HG03025 (cell line): ENCODE measurements around the gene TMEM87A.
"Not testable (repeated sequence)": the region's sequence is repeated elsewhere in the genome, so short reads cannot be mapped to it uniquely, and the experiment has no call there.

Experiments
- ATAC-seq: cut with Tn5 transposase; IDR thresholded peaks from one replicate; pipeline ENCODE4 v1.9.1; 2021; ENCODE audit warnings: mild to moderate bottlenecking, moderate library complexity; ENCODE audit not compliant: unreplicated experiment, low FRiP score

Gene TMEM87A

GRCh38 chr15:42273900-42274701, 868 bp upstream of the TMEM87A start:
- peak; percentile 22 for ATAC-seq

DNA sequence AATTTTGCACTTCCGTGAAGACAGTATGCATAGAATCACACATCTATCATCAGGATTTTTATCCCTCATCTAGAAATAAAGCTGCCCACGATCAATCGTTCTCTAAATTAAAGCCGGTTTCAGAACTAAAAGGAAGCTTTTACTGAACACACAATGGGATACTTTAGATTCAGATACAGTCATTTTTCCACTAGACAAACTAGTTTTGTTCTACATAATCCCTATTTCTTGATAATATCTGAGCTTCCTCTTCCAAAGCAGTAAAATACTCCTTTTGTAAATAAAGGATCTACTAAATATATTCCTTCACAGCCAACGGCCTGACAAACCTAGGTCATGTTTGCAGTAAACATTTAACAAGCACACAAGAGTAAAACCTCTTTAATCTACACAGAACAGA, 2.2 kb downstream of the TMEM87A start:
- no peak for ATAC-seq

GRCh38 chr15:42270551-42270950, 2.7 kb downstream of the TMEM87A start:
- no peak for ATAC-seq

DNA sequence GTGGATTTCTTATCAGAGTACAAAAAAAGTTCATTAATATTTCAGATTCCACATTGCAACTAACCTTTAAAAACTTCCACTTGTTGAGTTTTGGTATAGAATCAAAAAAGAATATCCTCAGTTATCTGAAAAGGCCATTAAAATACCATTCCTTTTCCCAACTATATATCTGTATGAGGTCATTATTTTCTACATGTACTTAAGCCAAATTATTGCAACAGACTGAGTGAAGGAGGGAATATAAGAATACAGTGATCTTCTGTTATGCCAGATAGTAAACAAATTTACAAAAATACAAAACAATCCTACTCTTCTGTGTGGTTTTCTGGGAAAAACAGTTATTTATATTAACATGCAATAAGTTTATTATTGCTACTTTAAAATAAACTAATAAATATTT, 5.9 kb downstream of the TMEM87A start:
- ATAC-seq: no peak

- no peak for ATAC-seq
These were observed 8.4 kb downstream of the TMEM87A start for GRCh38 chr15:42264795-42265194.

GRCh38 chr15:42253300-42253699, 19.9 kb downstream of the TMEM87A start:
- no peak for ATAC-seq

- no peak for ATAC-seq
These were observed 32.4 kb downstream of the TMEM87A start for GRCh38 chr15:42240823-42241222.

DNA sequence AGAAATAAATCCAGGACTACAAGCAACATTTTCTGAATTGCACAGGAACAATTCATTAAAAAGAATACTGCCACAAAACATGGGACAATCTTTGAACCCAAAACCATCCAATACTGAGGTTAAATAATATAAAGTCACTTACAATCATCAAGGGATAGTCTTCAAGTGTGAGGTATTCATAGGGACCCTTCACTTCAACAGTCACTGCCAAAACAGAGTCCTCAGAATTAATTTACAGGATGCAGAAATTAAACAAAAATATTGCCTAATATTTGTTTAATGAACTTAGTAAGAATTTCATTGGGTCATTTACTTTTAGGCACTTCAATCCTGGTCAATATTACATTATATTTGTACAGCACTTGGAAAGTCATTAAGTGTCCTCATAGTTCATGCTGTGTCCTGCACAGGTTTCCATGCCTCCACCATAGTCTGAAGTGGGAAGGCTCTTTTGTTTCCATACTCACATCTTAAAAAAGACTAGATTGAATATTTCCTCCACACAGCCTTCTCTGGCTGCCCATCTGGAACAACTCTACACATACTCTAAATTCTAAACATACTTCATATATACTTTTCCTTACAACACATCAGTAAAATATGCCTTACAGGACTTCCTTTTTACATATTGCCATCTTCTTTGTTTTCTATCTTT, 33.6 kb downstream of the TMEM87A start:
- ATAC-seq: no peak

GRCh38 chr15:42233107-42233506, 40.1 kb downstream of the TMEM87A start:
- no peak for ATAC-seq

DNA sequence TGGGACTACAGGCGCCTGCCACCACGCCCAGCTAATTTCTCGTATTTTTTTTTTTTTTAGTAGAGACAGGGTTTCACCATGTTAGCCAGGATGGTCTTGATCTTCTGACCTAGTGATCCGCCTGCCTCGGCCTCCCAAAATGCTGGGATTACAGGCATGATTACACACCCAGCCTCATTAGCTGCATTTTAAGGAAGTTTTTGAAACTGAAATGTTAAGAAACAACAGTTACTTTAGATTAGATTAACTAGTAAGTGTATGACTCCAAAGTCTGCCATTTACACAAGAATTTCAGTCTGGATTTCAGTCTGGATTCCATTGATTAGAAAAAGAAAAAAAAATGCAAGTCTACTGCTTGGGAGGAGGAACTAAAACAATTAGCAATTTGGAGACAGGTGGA, 40.6 kb downstream of the TMEM87A start:
- no peak for ATAC-seq

DNA sequence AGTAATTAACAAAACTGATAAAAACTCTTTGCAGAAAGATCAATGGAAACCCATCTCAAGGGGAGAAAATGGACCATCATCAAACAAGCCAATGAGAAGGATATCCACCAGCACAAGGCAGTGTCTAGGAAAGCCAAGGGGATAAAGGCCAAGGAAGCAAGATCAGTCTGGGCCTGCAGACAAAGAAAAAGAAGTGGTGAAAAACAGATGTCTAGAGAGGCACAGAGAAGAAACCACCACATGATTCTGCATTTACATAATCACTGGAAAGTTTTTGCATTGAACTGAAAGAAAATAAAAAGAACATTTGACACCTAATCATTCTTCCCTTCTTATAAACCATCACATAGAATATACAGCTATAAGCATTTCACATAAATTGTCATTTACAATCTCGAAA, 42.1 kb downstream of the TMEM87A start:
- no peak for ATAC-seq

DNA sequence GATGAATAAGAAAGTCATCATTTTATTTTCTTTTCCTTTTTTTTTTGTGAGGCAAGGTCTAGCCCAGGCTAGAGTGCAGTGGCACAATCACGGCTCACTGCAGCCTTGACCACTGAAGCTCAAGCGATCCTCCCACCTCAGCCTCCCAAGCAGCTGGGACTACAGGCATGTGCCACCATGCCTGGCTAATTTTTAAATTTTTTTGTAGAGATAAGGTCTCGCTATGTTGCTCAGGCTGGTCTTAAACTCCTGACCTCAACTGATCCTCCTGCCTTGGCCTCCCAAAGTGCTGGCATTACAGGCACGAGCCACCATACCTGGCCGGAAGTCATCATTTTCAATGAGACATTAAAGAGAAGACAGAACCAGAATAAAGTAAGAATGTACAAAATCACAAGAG, 44.3 kb downstream of the TMEM87A start:
- ATAC-seq: not testable (repeated sequence)

DNA sequence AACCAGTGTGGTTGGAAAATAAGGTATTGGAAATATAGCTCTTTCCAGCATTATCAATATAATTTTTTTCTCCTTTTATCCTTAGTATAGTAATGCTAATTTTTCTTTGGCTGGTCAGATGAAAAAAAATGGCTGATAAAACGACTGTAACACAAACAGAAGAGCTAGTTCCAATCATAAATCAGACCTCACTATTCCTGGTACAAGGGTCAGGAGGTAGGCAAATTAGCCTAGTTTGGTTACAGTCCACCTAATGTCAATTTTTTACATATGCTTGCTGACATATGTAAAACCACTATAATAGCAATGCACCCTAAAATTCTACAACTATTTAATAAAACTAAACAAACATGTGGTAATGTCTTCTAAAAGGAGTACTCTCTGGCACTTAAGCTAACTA, 45.2 kb downstream of the TMEM87A start:
- no peak for ATAC-seq

DNA sequence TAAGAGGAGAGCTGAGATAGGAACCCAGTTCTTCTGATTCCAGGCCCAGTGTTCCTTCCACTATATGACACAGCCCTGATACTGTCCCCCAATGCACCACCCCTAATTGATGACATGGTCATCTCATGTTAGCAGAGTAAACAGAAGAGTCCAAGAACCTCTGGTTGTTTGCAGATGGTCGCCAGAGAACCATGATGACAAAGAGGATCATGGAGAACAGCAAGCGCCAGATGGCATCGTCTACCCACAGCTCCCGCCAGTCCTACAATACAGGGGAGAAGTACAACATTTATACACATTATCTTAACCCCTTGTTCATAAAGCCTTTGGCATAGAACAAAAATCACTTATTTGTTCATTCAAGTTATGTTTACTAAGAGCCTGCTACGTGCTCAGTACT, 46.6 kb downstream of the TMEM87A start:
- no peak for ATAC-seq

DNA sequence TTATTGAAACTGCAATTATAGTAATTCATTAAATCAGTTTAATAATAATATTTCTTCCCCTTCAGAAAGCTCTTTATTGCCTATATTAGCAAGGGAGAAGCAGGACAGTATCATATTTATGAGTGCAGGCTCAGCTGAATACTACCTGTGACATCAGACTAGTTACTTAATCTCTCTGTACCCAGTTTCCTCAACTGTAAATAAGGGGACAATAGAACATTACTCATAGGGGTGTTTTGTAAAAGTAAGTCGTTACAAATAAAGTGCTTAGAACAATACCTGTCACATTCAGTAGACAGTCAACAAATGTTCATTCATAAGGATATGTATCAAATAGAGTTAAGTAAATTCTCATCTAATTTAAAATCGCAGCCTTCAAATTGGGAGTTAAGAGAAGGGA, 53.0 kb downstream of the TMEM87A start:
- no peak for ATAC-seq

DNA sequence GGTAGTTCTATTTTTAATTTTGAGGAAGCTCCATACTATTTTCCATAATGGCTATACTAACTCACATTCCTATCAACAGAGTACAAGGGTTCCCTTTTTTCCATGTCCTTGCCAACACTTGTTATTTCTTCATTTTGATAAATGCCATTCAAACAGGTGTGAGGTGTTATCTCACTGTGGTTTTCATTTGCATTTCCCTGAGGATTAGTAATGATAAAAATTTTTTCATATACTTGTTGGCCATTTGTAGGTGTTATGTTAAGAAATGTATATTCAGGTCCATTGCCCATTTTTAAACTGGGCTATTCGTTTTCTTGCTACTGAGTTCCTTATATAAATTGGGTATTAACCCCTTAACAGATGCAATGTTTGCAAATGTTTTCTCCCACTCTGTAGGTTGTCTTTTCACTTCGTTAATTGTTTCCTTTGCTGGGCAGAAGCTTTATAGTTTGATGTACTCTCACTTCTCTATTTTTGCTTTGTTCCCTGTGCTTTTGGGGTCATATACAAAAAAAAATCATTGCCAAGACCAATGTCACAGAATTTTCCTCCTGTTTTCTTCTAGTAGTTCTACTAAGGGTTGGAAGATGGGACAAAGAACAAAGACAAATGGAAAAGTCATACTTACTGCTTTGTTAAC, 54.2 kb downstream of the TMEM87A start:
- ATAC-seq: no peak

DNA sequence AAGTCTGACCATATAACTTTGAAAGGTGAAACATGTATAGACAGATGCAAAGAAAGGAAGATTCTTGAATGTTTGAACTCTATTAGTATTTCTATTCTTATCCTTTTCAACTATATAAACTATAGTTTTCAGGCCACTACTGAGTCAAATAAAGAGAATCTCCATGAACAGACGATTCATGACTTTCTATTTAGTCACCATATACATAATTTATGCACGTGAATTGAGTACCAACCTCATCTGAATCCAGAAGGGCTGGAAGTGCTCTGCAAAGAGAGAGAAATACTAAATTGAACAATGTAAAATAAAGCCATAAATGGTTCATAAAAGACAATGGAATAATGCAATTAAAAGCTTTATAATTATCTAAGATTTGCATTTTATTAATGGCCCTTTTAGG, 55.7 kb downstream of the TMEM87A start:
- no peak for ATAC-seq

DNA sequence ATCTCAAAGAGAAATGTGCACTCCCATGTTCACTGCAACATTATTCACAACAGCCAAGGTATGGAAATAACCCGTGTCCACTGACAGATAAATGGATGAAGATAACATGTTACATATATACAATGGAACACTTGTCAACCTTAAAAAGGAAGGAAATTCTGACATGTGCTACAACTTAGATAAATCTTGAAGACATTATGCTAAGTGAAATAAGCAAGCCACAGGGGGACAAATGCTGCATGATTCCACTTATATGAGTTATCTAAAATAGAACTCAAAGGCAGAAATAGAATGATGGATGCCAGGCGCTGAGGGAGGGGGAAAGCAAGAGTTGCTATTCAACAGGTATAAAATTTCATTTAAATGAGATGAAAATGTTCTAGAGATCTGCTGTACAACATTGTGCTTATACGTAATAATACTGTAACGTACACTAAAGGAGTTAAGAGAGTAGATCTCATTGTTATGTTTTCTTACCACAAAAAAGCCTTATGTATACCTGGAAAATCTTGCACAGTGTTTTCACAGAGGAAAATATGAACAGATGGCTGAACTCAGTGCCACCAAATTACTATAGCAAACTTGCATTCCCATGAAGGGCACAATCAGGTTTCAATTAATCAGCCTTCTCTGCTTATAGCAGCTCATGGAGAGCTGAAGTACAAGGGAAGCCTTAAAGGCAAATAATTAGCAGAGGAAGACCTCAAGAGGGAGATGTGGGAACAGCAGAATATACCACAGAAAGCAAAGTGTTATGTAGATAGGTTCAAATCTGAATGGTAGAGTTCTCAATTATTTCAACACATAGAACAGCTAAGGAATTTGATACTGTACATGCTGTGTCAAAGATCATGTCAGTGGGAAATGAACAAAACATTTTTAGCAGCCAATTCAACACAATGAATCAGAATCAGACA, 57.1 kb downstream of the TMEM87A start:
- no peak for ATAC-seq

DNA sequence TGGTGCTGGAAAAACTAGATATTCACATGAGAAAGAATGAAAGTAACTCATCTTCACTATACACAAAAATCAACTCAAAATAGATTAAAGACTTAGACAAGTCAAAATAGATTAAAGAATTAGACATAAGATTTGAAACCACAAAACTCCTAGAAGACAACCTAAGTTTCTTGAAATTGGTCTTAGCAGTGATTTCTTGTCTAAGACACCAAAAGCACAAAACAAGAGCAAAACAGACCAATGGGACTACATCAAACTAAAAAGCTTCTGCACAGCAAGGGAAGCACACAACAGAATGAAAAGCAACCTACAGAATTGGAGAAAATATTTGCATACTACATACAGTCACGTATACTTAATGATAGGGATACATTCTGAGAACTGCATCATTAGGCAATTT, 58.6 kb downstream of the TMEM87A start:
- no peak for ATAC-seq

DNA sequence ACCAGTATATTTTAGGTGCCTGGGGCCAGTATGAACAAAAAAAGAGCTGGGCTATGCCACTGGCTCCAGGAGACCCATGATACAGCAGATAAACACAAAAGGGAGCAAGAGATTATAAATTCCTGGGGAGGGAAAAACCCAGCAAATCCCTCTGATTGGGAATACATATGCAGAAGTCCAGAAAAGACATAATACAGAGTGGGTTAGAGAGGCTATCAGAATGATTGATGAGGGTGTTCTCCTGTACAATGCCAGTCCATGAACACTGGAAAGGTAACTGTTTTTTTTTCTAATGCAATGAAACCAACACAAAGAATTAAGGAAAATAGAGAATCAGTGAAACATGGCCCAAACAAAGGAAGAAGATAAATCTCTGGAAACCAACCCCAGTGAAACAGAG, 59.7 kb downstream of the TMEM87A start:
- no peak for ATAC-seq

GRCh38 chr15:42210696-42211095, 62.5 kb downstream of the TMEM87A start:
- no peak for ATAC-seq
